ENCODE measurements around the gene EEF2K. TPM values are rescaled to one million over a fixed set of nuclear protein-coding genes. Genes with fewer than 3 reads are reported as not detected.

Gene EEF2K
- total and polyA plus RNA-seq, 2 donors (not counting 1 experiment from before 2014, with no cell fraction given): 11.8 to 28.7 TPM

- Mint-ChIP-seq H3K4me1 (no peaks in the 10 kb centered on the region), H3K4me3 (no peak overlapping the region), H3K27ac (no peak overlapping the region), H3K9me3 (ENCODE audit: insufficient read depth) (no peaks in the 10 kb centered on the region), H3K27me3 (no peaks in the 10 kb centered on the region)
- no peak overlapping the region for H3K9ac ChIP-seq (ENCODE audit: low read length)
- H3K4me2 ChIP-seq (replicated peaks; ENCODE audit: low read depth, low read length, poor library complexity, severe bottlenecking): no peak overlapping the region
- H2AFZ ChIP-seq (ENCODE audit: insufficient read depth, low read depth, low read length, poor library complexity, severe bottlenecking): no peak overlapping the region
- intact Hi-C loops (cut with micrococcal nuclease): no loop called here
- DNase-seq: no peak
- no peak for ATAC-seq (ENCODE audit: low read depth)
- no peak overlapping the region for H3K27ac ChIP-seq (ENCODE audit: low read length in 2 of 2)
- H3K79me2 ChIP-seq (ENCODE audit: control insufficient read depth, insufficient read depth, low read length): peaks cover 11% of the 10 kb centered on the region
- no peaks in the 10 kb centered on the region for H4K20me1 ChIP-seq (ENCODE audit: control insufficient read depth, insufficient read depth, low read length, poor library complexity, severe bottlenecking)
- POLR2A ChIA-PET: no interaction called here
- H3K9me3 ChIP-seq (ENCODE audit: control extremely low read depth in 1 of 3, control insufficient read depth in 2 of 3, insufficient read depth in 1 of 3, low read length in 2 of 3): no peaks in the 10 kb centered on the region
- CTCF ChIA-PET: no interaction called here
- H3K27me3 ChIP-seq (replicated peaks in 1 of 4; ENCODE audit: control extremely low read depth in 1 of 4, control insufficient read depth in 3 of 4, insufficient read depth in 4 of 4, low read length in 3 of 4): no peaks in the 10 kb centered on the region
- TF ChIP-seq, protein P1, sequence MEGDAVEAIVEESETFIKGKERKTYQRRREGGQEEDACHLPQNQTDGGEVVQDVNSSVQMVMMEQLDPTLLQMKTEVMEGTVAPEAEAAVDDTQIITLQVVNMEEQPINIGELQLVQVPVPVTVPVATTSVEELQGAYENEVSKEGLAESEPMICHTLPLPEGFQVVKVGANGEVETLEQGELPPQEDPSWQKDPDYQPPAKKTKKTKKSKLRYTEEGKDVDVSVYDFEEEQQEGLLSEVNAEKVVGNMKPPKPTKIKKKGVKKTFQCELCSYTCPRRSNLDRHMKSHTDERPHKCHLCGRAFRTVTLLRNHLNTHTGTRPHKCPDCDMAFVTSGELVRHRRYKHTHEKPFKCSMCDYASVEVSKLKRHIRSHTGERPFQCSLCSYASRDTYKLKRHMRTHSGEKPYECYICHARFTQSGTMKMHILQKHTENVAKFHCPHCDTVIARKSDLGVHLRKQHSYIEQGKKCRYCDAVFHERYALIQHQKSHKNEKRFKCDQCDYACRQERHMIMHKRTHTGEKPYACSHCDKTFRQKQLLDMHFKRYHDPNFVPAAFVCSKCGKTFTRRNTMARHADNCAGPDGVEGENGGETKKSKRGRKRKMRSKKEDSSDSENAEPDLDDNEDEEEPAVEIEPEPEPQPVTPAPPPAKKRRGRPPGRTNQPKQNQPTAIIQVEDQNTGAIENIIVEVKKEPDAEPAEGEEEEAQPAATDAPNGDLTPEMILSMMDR (IDR thresholded peaks at IDR 0.05): no peak
- no peak for TF ChIP-seq EZH2 (IDR thresholded peaks at IDR 0.05; ENCODE audit: borderline replicate concordance, insufficient read depth, low read depth, low read length, poor library complexity, severe bottlenecking)
- WGBS (ENCODE audit: insufficient coverage): 80% methylated on average over 6 of the region's 7 CpGs
- no peak overlapping the region for H3K4me3 ChIP-seq (ENCODE audit: control extremely low read depth in 1 of 5, extremely low read depth in 1 of 5, insufficient read depth in 1 of 5, low read depth in 2 of 5, low read length in 4 of 5)
- H3K36me3 ChIP-seq (replicated peaks in 1 of 2; ENCODE audit: control extremely low read depth in 1 of 2, control insufficient read depth in 1 of 2, extremely low read depth in 1 of 2, insufficient read depth in 2 of 2, low read length in 1 of 2): peaks cover 0 to 8% of the 10 kb centered on the region in 2 experiments
- no peaks in the 10 kb centered on the region for H3K4me1 ChIP-seq (ENCODE audit: control insufficient read depth in 2 of 2, insufficient read depth in 2 of 2, low read length in 2 of 2)
Measured at GRCh38 chr16:22229889-22230288, 23.8 kb downstream of the EEF2K start.

GRCh38 chr16:22232277-22233036 lies 26.4 kb downstream of the EEF2K start:
- Mint-ChIP-seq H3K9me3 (ENCODE audit: insufficient read depth) (no peaks in the 10 kb centered on the region), H3K4me3 (no peak overlapping the region), H3K27ac (no peak overlapping the region), H3K27me3 (no peaks in the 10 kb centered on the region), H3K4me1 (no peaks in the 10 kb centered on the region)
- Histone ChIP-seq H4K20me1 (ENCODE audit: control insufficient read depth, insufficient read depth, low read length, poor library complexity, severe bottlenecking) (no peaks in the 10 kb centered on the region), H3K4me2 (replicated peaks; ENCODE audit: low read depth, low read length, poor library complexity, severe bottlenecking) (no peak overlapping the region), H3K4me3 (ENCODE audit: control extremely low read depth in 1 of 5, extremely low read depth in 1 of 5, insufficient read depth in 1 of 5, low read depth in 2 of 5, low read length in 4 of 5) (no peak overlapping the region), H3K79me2 (ENCODE audit: control insufficient read depth, insufficient read depth, low read length) (peaks cover 11% of the 10 kb centered on the region), H3K4me1 (ENCODE audit: control insufficient read depth in 2 of 2, insufficient read depth in 2 of 2, low read length in 2 of 2) (no peaks in the 10 kb centered on the region), H3K27ac (ENCODE audit: low read length in 2 of 2) (no peak overlapping the region), H3K36me3 (replicated peaks in 1 of 2; ENCODE audit: control extremely low read depth in 1 of 2, control insufficient read depth in 1 of 2, extremely low read depth in 1 of 2, insufficient read depth in 2 of 2, low read length in 1 of 2) (peaks cover 0 to 11% of the 10 kb centered on the region in 2 experiments), H2AFZ (ENCODE audit: insufficient read depth, low read depth, low read length, poor library complexity, severe bottlenecking) (no peak overlapping the region), H3K9ac (ENCODE audit: low read length) (no peak overlapping the region), H3K9me3 (ENCODE audit: control extremely low read depth in 1 of 3, control insufficient read depth in 2 of 3, insufficient read depth in 1 of 3, low read length in 2 of 3) (no peaks in the 10 kb centered on the region), H3K27me3 (replicated peaks in 1 of 4; ENCODE audit: control extremely low read depth in 1 of 4, control insufficient read depth in 3 of 4, insufficient read depth in 4 of 4, low read length in 3 of 4) (no peaks in the 10 kb centered on the region)
- intact Hi-C loops (cut with micrococcal nuclease): no loop called here
- no peak for DNase-seq
- WGBS (ENCODE audit: insufficient coverage): 85% methylated on average over 11 of the region's 14 CpGs
- CTCF ChIA-PET: no interaction called here
- POLR2A ChIA-PET: no interaction called here
- TF ChIP-seq, protein P1 (IDR thresholded peaks at IDR 0.05): no peak
- no peak for TF ChIP-seq EZH2 (IDR thresholded peaks at IDR 0.05; ENCODE audit: borderline replicate concordance, insufficient read depth, low read depth, low read length, poor library complexity, severe bottlenecking)
- no peak for ATAC-seq (ENCODE audit: low read depth)
